K562 (cell line): ENCODE data around the gene SAV1.

Experiments
- EP300 ChIP-seq: IDR thresholded peaks from 2 replicates; pipeline ENCODE4 v1.6.1; 2012; ENCODE audit warnings: low read length, improper control_type of control experiment
- RFX5 ChIP-seq: IDR thresholded peaks from 2 replicates; pipeline ENCODE4 v1.6.1; 2011; ENCODE audit warnings: low read depth, mild to moderate bottlenecking, improper control_type of control experiment, low read length
- SIX5 ChIP-seq, 2 experiments: IDR thresholded peaks; 2 replicates each; pipeline ENCODE4 v1.6.1; 2011; ENCODE audit warnings: low read length in 2 of 2, borderline replicate concordance in 1 of 2, low read depth in 1 of 2, mild to moderate bottlenecking in 1 of 2, moderate library complexity in 1 of 2; ENCODE audit not compliant: insufficient read depth in 1 of 2
- TF ChIP-seq, protein P1 (sequence below): sonication (generic); formaldehyde crosslinking; IDR thresholded peaks from 2 replicates; pipeline ENCODE4 v1.5.0; 2020; ENCODE audit warnings: missing genetic modification reagents
- TF ChIP-seq, protein P2 (sequence below), 3 experiments: IDR thresholded peaks in 2 of 3; conservative IDR thresholded peaks in 1 of 3; 2 replicates each; pipeline ENCODE4 v1.5.1; 2011 to 2012; ENCODE audit warnings: low read length in 3 of 3, mild to moderate bottlenecking in 3 of 3, control low read depth in 2 of 3, improper control_type of control experiment in 1 of 3, inconsistent platforms in 1 of 3, low read depth in 1 of 3, mixed read lengths in 1 of 3, moderate library complexity in 1 of 3; ENCODE audit not compliant: insufficient read depth in 2 of 3

DNA sequence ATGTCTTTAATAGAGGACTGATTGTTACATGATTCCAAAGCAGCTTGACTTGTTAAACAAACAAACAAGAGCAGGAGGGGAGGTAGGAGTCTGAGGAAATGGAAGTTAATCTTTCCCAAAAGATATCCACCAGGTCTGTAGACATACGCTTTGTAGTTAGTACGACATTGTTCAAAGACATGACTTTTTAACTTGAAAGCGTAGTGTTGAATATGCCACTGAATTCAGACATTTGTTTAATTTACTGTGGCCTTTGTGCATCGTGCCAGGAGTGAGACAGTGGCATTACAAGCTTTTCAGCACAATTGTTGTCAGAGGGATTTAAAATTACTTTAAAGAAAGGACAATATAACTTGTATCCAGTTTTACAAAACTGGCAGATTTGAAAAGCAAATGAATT, 53.0 kb downstream of the SAV1 start:
- TF ChIP-seq EP300, result no peak
- TF ChIP-seq, protein P1, sequence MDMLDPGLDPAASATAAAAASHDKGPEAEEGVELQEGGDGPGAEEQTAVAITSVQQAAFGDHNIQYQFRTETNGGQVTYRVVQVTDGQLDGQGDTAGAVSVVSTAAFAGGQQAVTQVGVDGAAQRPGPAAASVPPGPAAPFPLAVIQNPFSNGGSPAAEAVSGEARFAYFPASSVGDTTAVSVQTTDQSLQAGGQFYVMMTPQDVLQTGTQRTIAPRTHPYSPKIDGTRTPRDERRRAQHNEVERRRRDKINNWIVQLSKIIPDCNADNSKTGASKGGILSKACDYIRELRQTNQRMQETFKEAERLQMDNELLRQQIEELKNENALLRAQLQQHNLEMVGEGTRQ (CRISPR knock-in tag), result no peak
- TF ChIP-seq, protein P2, sequence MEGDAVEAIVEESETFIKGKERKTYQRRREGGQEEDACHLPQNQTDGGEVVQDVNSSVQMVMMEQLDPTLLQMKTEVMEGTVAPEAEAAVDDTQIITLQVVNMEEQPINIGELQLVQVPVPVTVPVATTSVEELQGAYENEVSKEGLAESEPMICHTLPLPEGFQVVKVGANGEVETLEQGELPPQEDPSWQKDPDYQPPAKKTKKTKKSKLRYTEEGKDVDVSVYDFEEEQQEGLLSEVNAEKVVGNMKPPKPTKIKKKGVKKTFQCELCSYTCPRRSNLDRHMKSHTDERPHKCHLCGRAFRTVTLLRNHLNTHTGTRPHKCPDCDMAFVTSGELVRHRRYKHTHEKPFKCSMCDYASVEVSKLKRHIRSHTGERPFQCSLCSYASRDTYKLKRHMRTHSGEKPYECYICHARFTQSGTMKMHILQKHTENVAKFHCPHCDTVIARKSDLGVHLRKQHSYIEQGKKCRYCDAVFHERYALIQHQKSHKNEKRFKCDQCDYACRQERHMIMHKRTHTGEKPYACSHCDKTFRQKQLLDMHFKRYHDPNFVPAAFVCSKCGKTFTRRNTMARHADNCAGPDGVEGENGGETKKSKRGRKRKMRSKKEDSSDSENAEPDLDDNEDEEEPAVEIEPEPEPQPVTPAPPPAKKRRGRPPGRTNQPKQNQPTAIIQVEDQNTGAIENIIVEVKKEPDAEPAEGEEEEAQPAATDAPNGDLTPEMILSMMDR (IDR thresholded peaks at IDR 0.05 in 2 of 3, conservative IDR thresholded peaks at IDR 0.05 in 1 of 3; ENCODE audit: insufficient read depth in 2 of 3, low read depth in 1 of 3, low read length in 3 of 3), result no peak
- no peak for TF ChIP-seq SIX5 (IDR thresholded peaks at IDR 0.05; ENCODE audit: borderline replicate concordance in 1 of 2, insufficient read depth in 1 of 2, low read depth in 1 of 2, low read length in 2 of 2)
- no peak for TF ChIP-seq RFX5
